H9 (cell line): ENCODE results near the gene INSM1. TPM values are rescaled to one million over a fixed set of nuclear protein-coding genes. Genes with fewer than 3 reads are reported as not detected.

ENCODE experiments used
- DNase-seq: peaks from one replicate; pipeline ENCODE4 v3.0.0-alpha.2; 2017
- H2AFZ ChIP-seq: one replicate; pipeline ENCODE4 v1.6.1; 2013; ENCODE audit warnings: mild to moderate bottlenecking, low read length, control low read depth, moderate library complexity
- H2AK5ac ChIP-seq: 2 replicates; pipeline ENCODE4 v1.6.1; 2013; ENCODE audit warnings: low read length, control low read depth, mixed read lengths; ENCODE audit not compliant: insufficient read length
- H2BK120ac ChIP-seq: one replicate; pipeline ENCODE4 v1.6.1; 2013; ENCODE audit warnings: low read depth, mild to moderate bottlenecking, low read length, control low read depth, inconsistent platforms; ENCODE audit not compliant: poor library complexity, severe bottlenecking
- H2BK12ac ChIP-seq: 2 replicates; pipeline ENCODE4 v1.6.1; 2013; ENCODE audit warnings: low read length, control low read depth, mixed read lengths, low read depth; ENCODE audit not compliant: insufficient read length
- H2BK15ac ChIP-seq: 2 replicates; pipeline ENCODE4 v1.6.1; 2013; ENCODE audit warnings: low read depth, low read length, control low read depth
- H2BK20ac ChIP-seq: one replicate; pipeline ENCODE4 v1.6.1; 2013; ENCODE audit warnings: low read depth, mild to moderate bottlenecking, low read length, control low read depth, inconsistent platforms; ENCODE audit not compliant: poor library complexity, severe bottlenecking
- H2BK5ac ChIP-seq: 2 replicates; pipeline ENCODE4 v1.6.1; 2013; ENCODE audit warnings: low read length, control low read depth, mixed read lengths; ENCODE audit not compliant: insufficient read length
- H3K14ac ChIP-seq: 2 replicates; pipeline ENCODE4 v1.6.1; 2013; ENCODE audit warnings: low read length, control low read depth; ENCODE audit not compliant: insufficient read depth
- H3K18ac ChIP-seq: 2 replicates; pipeline ENCODE4 v1.6.1; 2013; ENCODE audit warnings: low read depth, mild to moderate bottlenecking, mixed read lengths, low read length, control low read depth; ENCODE audit not compliant: insufficient read length
- H3K23ac ChIP-seq: 2 replicates; pipeline ENCODE4 v1.6.1; 2013; ENCODE audit warnings: low read length, control low read depth, mixed read lengths, low read depth; ENCODE audit not compliant: insufficient read length
- H3K23me2 ChIP-seq: 2 replicates; pipeline ENCODE4 v1.6.1; 2013; ENCODE audit warnings: low read depth, mild to moderate bottlenecking, mixed read lengths, low read length, control low read depth; ENCODE audit not compliant: insufficient read length, poor library complexity, severe bottlenecking
- H3K27ac ChIP-seq: 2 replicates; pipeline ENCODE4 v1.5.1; 2013; ENCODE audit warnings: low read length, control low read depth, mixed read lengths, low read depth; ENCODE audit not compliant: insufficient read length
- H3K27me3 ChIP-seq: 2 replicates; pipeline ENCODE4 v1.6.1; 2013; ENCODE audit warnings: low read length, control low read depth, inconsistent platforms; ENCODE audit not compliant: insufficient read depth
- H3K4ac ChIP-seq: 2 replicates; pipeline ENCODE4 v1.6.1; 2013; ENCODE audit warnings: low read depth, mild to moderate bottlenecking, control low read depth, inconsistent platforms, low read length, moderate library complexity
- H3K4me1 ChIP-seq: 2 replicates; pipeline ENCODE4 v1.6.1; 2013; ENCODE audit warnings: low read length, control low read depth, inconsistent platforms; ENCODE audit not compliant: insufficient read depth
- H3K4me2 ChIP-seq: 2 replicates; pipeline ENCODE4 v1.6.1; 2013; ENCODE audit warnings: low read length, control low read depth, mixed read lengths; ENCODE audit not compliant: insufficient read length, insufficient read depth
- H3K56ac ChIP-seq: 2 replicates; pipeline ENCODE4 v1.6.1; 2013; ENCODE audit warnings: low read depth, mild to moderate bottlenecking, mixed read lengths, low read length, control low read depth; ENCODE audit not compliant: insufficient read length
- H3K79me1 ChIP-seq: 2 replicates; pipeline ENCODE4 v1.6.1; 2013; ENCODE audit warnings: low read depth, mild to moderate bottlenecking, moderate library complexity, low read length, control low read depth, inconsistent platforms; ENCODE audit not compliant: insufficient read depth, poor library complexity, severe bottlenecking
- H3K79me2 ChIP-seq: 2 replicates; pipeline ENCODE4 v1.6.1; 2013; ENCODE audit warnings: low read length, control low read depth, inconsistent platforms; ENCODE audit not compliant: insufficient read depth
- H3K9ac ChIP-seq: 2 replicates; pipeline ENCODE4 v1.6.1; 2013; ENCODE audit warnings: low read length, control low read depth, mixed read lengths; ENCODE audit not compliant: insufficient read length; ENCODE audit errors: extremely low read depth
- H3K9me3 ChIP-seq: one replicate; pipeline ENCODE4 v1.6.1; 2013; ENCODE audit warnings: low read depth, low read length, inconsistent platforms; ENCODE audit not compliant: control insufficient read depth
- H3T11ph ChIP-seq: one replicate; pipeline ENCODE4 v1.6.1; 2013; ENCODE audit warnings: mild to moderate bottlenecking, low read length, control low read depth, inconsistent platforms
- H4K20me1 ChIP-seq: one replicate; pipeline ENCODE4 v1.6.1; 2013; ENCODE audit not compliant: control insufficient read depth, insufficient read length, insufficient read depth
- H4K5ac ChIP-seq: 2 replicates; pipeline ENCODE4 v1.6.1; 2013; ENCODE audit warnings: low read depth, mild to moderate bottlenecking, mixed read lengths, low read length, control low read depth; ENCODE audit not compliant: insufficient read length
- H4K8ac ChIP-seq: replicated peaks from 2 replicates; pipeline ENCODE4 v1.6.1; 2013; ENCODE audit warnings: low read length, control low read depth, mixed read lengths, low read depth; ENCODE audit not compliant: insufficient read length
- H4K91ac ChIP-seq: 2 replicates; pipeline ENCODE4 v1.6.1; 2013; ENCODE audit warnings: low read depth, mild to moderate bottlenecking, moderate library complexity, mixed read lengths, low read length, control low read depth; ENCODE audit not compliant: insufficient read length
- H3K27ac Mint-ChIP-seq, 3 experiments: 2 replicates in 2 of 3; 3 replicates in 1 of 3; pipeline ENCODE4 v1.8.0; 2020 to 2021; ENCODE audit warnings: mixed read lengths in 3 of 3, mild to moderate bottlenecking in 1 of 3, moderate library complexity in 1 of 3
- H3K27me3 Mint-ChIP-seq: 2 replicates; pipeline ENCODE4 v1.8.0; 2021; ENCODE audit warnings: low read depth, mild to moderate bottlenecking, moderate library complexity, mixed read lengths
- H3K36me3 Mint-ChIP-seq, 3 experiments: 2 replicates in 2 of 3; 3 replicates in 1 of 3; pipeline ENCODE4 v1.8.0; 2020 to 2021; ENCODE audit warnings: low read depth in 3 of 3, mixed read lengths in 3 of 3; ENCODE audit not compliant: insufficient read depth in 1 of 3
- H3K4me1 Mint-ChIP-seq, 2 experiments: 2 replicates each; pipeline ENCODE4 v1.8.0; 2020; ENCODE audit warnings: mixed read lengths in 2 of 2
- H3K4me3 Mint-ChIP-seq, 2 experiments: 2 replicates in 1 of 2; 3 replicates in 1 of 2; pipeline ENCODE4 v1.8.0; 2020 to 2021; ENCODE audit warnings: mild to moderate bottlenecking in 2 of 2, mixed read lengths in 2 of 2, moderate library complexity in 1 of 2
- H3K9me3 Mint-ChIP-seq, 2 experiments: 2 replicates in 1 of 2; 3 replicates in 1 of 2; pipeline ENCODE4 v1.8.0; 2020; ENCODE audit warnings: mild to moderate bottlenecking in 2 of 2, mixed read lengths in 2 of 2, moderate library complexity in 1 of 2
- CTCF ChIP-seq: fragments of 200-600 bp; sonication (generic); conservative IDR thresholded peaks from 3 replicates; pipeline ENCODE4 v1.8.0; 2021; ENCODE audit warnings: antibody characterized with exemption, mild to moderate bottlenecking
- WGBS: extraction: QIAGEN DNeasy Blood & Tissue Kit; methylation state at CpG from one replicate; pipeline ENCODE4 v1.1.7; 2013; ENCODE audit warnings: missing lambda C conversion rate, low lambda C conversion rate, mixed read lengths; ENCODE audit not compliant: insufficient read length; ENCODE audit errors: extremely low coverage; 5-methylcytosine and 5-hydroxymethylcytosine counted together
- total RNA-seq: library from RNA; stranded (reverse); gene quantifications from 2 replicates; pipeline ENCODE4 v1.2.1, GENCODE V29; 2021

Gene INSM1
- total RNA-seq, 1 experiment from 2014 or later, result 0.83 TPM

- no peak overlapping the region for H3K4me2 ChIP-seq
- no peak overlapping the region for H2AFZ ChIP-seq
- no peak overlapping the region for H2BK15ac ChIP-seq
- H3K27me3 ChIP-seq, result no peaks in the 10 kb centered on the region
- H4K20me1 ChIP-seq, result no peaks in the 10 kb centered on the region
- no peak overlapping the region for H3K56ac ChIP-seq
- no peak overlapping the region for H3T11ph ChIP-seq
- H3K4me1 Mint-ChIP-seq, result no peaks in the 10 kb centered on the region
- no peak overlapping the region for H3K4me3 Mint-ChIP-seq
- no peak overlapping the region for H3K27ac Mint-ChIP-seq
- H3K23ac ChIP-seq, result no peak overlapping the region
- no peak overlapping the region for H4K8ac ChIP-seq
- no peak overlapping the region for H2BK20ac ChIP-seq
- no peak for TF ChIP-seq CTCF
- H3K4ac ChIP-seq, result no peak overlapping the region
- H3K14ac ChIP-seq, result no peak overlapping the region
- H3K4me1 ChIP-seq, result no peaks in the 10 kb centered on the region
- no peak overlapping the region for H2BK120ac ChIP-seq
- no peak overlapping the region for H4K5ac ChIP-seq
- H3K9me3 ChIP-seq, result no peaks in the 10 kb centered on the region
- no peak overlapping the region for H2BK5ac ChIP-seq
- H3K27me3 Mint-ChIP-seq, result no peaks in the 10 kb centered on the region
- H3K79me2 ChIP-seq, result no peaks in the 10 kb centered on the region; the same call in 1 of the 2 replicates
- H3K27ac ChIP-seq, result no peak overlapping the region
- no peak overlapping the region for H3K9ac ChIP-seq
- no peak overlapping the region for H2AK5ac ChIP-seq
- no peak overlapping the region for H4K91ac ChIP-seq
- H3K36me3 Mint-ChIP-seq, result no peaks in the 10 kb centered on the region
- no peaks in the 10 kb centered on the region for H3K79me1 ChIP-seq
- no peak overlapping the region for H2BK12ac ChIP-seq
- peaks cover 0 to 3% of the 10 kb centered on the region in 2 experiments; a peak in 1 of 5 replicates for H3K9me3 Mint-ChIP-seq
- DNase-seq, result no peak
- WGBS, result no CpG with 5 or more reads among the region's 1 CpG
- H3K18ac ChIP-seq, result no peak overlapping the region
- H3K23me2 ChIP-seq, result no peaks in the 10 kb centered on the region
These were observed 36.7 kb upstream of the INSM1 start for GRCh38 chr20:20331156-20331555.
